ENCODE data around the gene ANKS3.

GRCh38 chr16:4647644-4647980, 86.5 kb downstream of the ANKS3 start:
- TF ChIP-seq CTCF (optimal IDR thresholded peaks at IDR 0.05 in 1 of 3, IDR thresholded peaks at IDR 0.05 in 1 of 3, conservative IDR thresholded peaks at IDR 0.05 in 1 of 3; ENCODE audit: extremely low read depth in 1 of 3, insufficient read depth in 2 of 3, low read length in 3 of 3) = no peak
- no peak for TF ChIP-seq EZH2 (IDR thresholded peaks at IDR 0.05; ENCODE audit: low read length)

Measured in keratinocyte (primary cell).